ENCODE data around the gene MYL12A. TPM values are rescaled to one million over a fixed set of nuclear protein-coding genes. Genes with fewer than 3 reads are reported as not detected.

MYL12A gene
- total and polyA plus RNA-seq, 2 experiments from 2014 or later, result 206 to 502 TPM

DNA sequence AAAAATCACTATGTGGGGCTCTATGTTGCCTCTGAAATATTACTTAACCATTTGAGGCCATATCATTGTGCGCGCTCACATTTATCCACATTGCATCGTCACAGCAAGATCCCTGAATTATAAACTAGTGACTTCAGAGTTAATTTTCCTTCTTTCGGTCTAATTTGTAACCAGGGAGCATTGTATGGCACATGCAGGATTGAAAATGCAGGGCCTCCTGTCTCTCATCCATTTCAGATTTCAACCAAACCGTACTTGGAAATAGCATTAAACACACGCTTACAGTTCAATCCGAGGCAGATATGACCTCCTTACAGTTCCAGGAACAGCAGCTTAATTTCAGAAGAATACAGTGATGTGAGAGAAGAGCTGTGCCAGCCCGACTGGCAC, 28.4 kb upstream of the MYL12A start:
- H3K9me3 Mint-ChIP-seq, result no peaks in the 10 kb centered on the region
- ATAC-seq (no peak), DNase-seq (ENCODE audit: low spot score) (no peak)
- TF ChIP-seq CREB1 (CRISPR knock-in tag; IDR thresholded peaks at IDR 0.05; ENCODE audit: low read depth) (no peak), CTCF (conservative IDR thresholded peaks at IDR 0.05; ENCODE audit: low read depth in 2 of 2) (no peak), POLR2AphosphoS5 (IDR thresholded peaks at IDR 0.05; ENCODE audit: low read depth) (no peak), STAT1 (IDR thresholded peaks at IDR 0.05; ENCODE audit: unreplicated experiment) (no peak), EZH2phosphoT487 (IDR thresholded peaks at IDR 0.05; ENCODE audit: unreplicated experiment) (no peak), ZNF331 (CRISPR knock-in tag; IDR thresholded peaks at IDR 0.05; ENCODE audit: low read depth) (no peak), ETS1 (IDR thresholded peaks at IDR 0.05) (no peak), NANOG (IDR thresholded peaks at IDR 0.05; ENCODE audit: borderline replicate concordance) (no peak), EZH2 (IDR thresholded peaks at IDR 0.05; ENCODE audit: low read depth, unreplicated experiment) (no peak), ZNF114 (CRISPR knock-in tag; IDR thresholded peaks at IDR 0.05) (no peak), JUNB (IDR thresholded peaks at IDR 0.05; ENCODE audit: unreplicated experiment) (no peak)
- TF ChIP-seq, protein P1, sequence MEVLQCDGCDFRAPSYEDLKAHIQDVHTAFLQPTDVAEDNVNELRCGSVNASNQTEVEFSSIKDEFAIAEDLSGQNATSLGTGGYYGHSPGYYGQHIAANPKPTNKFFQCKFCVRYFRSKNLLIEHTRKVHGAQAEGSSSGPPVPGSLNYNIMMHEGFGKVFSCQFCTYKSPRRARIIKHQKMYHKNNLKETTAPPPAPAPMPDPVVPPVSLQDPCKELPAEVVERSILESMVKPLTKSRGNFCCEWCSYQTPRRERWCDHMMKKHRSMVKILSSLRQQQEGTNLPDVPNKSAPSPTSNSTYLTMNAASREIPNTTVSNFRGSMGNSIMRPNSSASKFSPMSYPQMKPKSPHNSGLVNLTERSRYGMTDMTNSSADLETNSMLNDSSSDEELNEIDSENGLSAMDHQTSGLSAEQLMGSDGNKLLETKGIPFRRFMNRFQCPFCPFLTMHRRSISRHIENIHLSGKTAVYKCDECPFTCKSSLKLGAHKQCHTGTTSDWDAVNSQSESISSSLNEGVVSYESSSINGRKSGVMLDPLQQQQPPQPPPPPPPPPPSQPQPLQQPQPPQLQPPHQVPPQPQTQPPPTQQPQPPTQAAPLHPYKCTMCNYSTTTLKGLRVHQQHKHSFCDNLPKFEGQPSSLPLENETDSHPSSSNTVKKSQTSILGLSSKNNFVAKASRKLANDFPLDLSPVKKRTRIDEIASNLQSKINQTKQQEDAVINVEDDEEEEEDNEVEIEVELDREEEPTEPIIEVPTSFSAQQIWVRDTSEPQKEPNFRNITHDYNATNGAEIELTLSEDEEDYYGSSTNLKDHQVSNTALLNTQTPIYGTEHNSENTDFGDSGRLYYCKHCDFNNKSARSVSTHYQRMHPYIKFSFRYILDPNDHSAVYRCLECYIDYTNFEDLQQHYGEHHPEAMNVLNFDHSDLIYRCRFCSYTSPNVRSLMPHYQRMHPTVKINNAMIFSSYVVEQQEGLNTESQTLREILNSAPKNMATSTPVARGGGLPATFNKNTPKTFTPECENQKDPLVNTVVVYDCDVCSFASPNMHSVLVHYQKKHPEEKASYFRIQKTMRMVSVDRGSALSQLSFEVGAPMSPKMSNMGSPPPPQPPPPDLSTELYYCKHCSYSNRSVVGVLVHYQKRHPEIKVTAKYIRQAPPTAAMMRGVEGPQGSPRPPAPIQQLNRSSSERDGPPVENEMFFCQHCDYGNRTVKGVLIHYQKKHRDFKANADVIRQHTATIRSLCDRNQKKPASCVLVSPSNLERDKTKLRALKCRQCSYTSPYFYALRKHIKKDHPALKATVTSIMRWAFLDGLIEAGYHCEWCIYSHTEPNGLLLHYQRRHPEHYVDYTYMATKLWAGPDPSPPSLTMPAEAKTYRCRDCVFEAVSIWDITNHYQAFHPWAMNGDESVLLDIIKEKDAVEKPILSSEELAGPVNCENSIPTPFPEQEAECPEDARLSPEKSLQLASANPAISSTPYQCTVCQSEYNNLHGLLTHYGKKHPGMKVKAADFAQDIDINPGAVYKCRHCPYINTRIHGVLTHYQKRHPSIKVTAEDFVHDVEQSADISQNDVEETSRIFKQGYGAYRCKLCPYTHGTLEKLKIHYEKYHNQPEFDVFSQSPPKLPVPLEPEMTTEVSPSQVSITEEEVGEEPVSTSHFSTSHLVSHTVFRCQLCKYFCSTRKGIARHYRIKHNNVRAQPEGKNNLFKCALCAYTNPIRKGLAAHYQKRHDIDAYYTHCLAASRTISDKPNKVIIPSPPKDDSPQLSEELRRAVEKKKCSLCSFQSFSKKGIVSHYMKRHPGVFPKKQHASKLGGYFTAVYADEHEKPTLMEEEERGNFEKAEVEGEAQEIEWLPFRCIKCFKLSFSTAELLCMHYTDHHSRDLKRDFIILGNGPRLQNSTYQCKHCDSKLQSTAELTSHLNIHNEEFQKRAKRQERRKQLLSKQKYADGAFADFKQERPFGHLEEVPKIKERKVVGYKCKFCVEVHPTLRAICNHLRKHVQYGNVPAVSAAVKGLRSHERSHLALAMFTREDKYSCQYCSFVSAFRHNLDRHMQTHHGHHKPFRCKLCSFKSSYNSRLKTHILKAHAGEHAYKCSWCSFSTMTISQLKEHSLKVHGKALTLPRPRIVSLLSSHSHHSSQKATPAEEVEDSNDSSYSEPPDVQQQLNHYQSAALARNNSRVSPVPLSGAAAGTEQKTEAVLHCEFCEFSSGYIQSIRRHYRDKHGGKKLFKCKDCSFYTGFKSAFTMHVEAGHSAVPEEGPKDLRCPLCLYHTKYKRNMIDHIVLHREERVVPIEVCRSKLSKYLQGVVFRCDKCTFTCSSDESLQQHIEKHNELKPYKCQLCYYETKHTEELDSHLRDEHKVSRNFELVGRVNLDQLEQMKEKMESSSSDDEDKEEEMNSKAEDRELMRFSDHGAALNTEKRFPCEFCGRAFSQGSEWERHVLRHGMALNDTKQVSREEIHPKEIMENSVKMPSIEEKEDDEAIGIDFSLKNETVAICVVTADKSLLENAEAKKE (CRISPR knock-in tag; IDR thresholded peaks at IDR 0.05), result no peak
- TF ChIP-seq, protein P2, sequence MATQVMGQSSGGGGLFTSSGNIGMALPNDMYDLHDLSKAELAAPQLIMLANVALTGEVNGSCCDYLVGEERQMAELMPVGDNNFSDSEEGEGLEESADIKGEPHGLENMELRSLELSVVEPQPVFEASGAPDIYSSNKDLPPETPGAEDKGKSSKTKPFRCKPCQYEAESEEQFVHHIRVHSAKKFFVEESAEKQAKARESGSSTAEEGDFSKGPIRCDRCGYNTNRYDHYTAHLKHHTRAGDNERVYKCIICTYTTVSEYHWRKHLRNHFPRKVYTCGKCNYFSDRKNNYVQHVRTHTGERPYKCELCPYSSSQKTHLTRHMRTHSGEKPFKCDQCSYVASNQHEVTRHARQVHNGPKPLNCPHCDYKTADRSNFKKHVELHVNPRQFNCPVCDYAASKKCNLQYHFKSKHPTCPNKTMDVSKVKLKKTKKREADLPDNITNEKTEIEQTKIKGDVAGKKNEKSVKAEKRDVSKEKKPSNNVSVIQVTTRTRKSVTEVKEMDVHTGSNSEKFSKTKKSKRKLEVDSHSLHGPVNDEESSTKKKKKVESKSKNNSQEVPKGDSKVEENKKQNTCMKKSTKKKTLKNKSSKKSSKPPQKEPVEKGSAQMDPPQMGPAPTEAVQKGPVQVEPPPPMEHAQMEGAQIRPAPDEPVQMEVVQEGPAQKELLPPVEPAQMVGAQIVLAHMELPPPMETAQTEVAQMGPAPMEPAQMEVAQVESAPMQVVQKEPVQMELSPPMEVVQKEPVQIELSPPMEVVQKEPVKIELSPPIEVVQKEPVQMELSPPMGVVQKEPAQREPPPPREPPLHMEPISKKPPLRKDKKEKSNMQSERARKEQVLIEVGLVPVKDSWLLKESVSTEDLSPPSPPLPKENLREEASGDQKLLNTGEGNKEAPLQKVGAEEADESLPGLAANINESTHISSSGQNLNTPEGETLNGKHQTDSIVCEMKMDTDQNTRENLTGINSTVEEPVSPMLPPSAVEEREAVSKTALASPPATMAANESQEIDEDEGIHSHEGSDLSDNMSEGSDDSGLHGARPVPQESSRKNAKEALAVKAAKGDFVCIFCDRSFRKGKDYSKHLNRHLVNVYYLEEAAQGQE (IDR thresholded peaks at IDR 0.05; ENCODE audit: unreplicated experiment), result no peak
- H3K27ac Mint-ChIP-seq, result no peak overlapping the region
- Histone ChIP-seq H3K27ac (ENCODE audit: low read depth) (no peak overlapping the region), H4K20me1 (replicated peaks; ENCODE audit: insufficient read depth) (no peaks in the 10 kb centered on the region), H3K36me3 (ENCODE audit: insufficient read depth) (no peaks in the 10 kb centered on the region; the same call in 1 of the 2 replicates), H3K4me2 (no peak overlapping the region), H3K4me1 (ENCODE audit: insufficient read depth) (peaks cover 14% of the 10 kb centered on the region), H3K4me3 (no peak overlapping the region), H3K9me2 (ENCODE audit: insufficient read depth) (no peaks in the 10 kb centered on the region; the same call in 1 of the 2 replicates), H2AFZ (peak overlapping the region; percentile 6; the same call in 1 of the 2 replicates), H3K27me3 (ENCODE audit: insufficient read depth) (no peaks in the 10 kb centered on the region), H3K79me2 (replicated peaks; ENCODE audit: insufficient read depth) (no peaks in the 10 kb centered on the region), H3F3A (replicated peaks; ENCODE audit: low read depth) (no peaks in the 10 kb centered on the region)
- peaks cover 14% of the 10 kb centered on the region; the same call in 2 of the 3 replicates for H3K4me1 Mint-ChIP-seq
- no peaks in the 10 kb centered on the region for H3K36me3 Mint-ChIP-seq (ENCODE audit: low read depth)
- H3K27me3 Mint-ChIP-seq (ENCODE audit: insufficient read depth, low read depth, poor library complexity), result peaks cover 2% of the 10 kb centered on the region
- no peak overlapping the region for H3K4me3 Mint-ChIP-seq
